Transverse colon (tissue), 4 donors: Measurements from ENCODE around the gene PLEKHG4. TPM values are rescaled to one million over a fixed set of nuclear protein-coding genes. Genes with fewer than 3 reads are reported as not detected.

ENCODE experiments used
- DNase-seq: peaks from one replicate; pipeline ENCODE4 v3.0.0-alpha.2; 2019
- H3K27ac ChIP-seq, 4 donors: fragments of 200-600 bp; sonication (generic); 2 replicates each; pipeline ENCODE4 v1.5.1; 2016 to 2018; ENCODE audit warnings: inconsistent platforms in 4 of 4
- H3K27me3 ChIP-seq: fragments of 200-600 bp; sonication (generic); 2 replicates; pipeline ENCODE4 v1.5.1; 2017; ENCODE audit warnings: inconsistent platforms
- H3K36me3 ChIP-seq, 4 donors: fragments of 200-600 bp; sonication (generic); 2 replicates each; pipeline ENCODE4 v1.5.1; 2017 to 2019; ENCODE audit warnings: inconsistent platforms in 4 of 4
- H3K4me1 ChIP-seq, 4 donors: fragments of 200-600 bp; sonication (generic); 2 replicates each; pipeline ENCODE4 v1.5.1; 2017 to 2020; ENCODE audit warnings: inconsistent platforms in 4 of 4
- H3K4me3 ChIP-seq, 4 donors: fragments of 200-600 bp; sonication (generic); 1 replicate in 1 of 4; 2 replicates in 3 of 4; pipeline versions ENCODE4 v1.5.1 to v1.6.1; 2017 to 2019; ENCODE audit warnings: inconsistent platforms in 4 of 4
- H3K9me3 ChIP-seq, 2 donors: fragments of 200-600 bp; sonication (generic); 2 replicates each; pipeline ENCODE4 v1.5.1; 2017 to 2019; ENCODE audit warnings: inconsistent platforms in 2 of 2
- CTCF ChIP-seq, 5 experiments: fragments of 200-600 bp in 3 of 5; fragments of 450-650 bp in 2 of 5; sonication (generic) in 3 of 5; IDR thresholded peaks; 1 replicate in 2 of 5; 2 replicates in 3 of 5; pipeline ENCODE4 v1.5.1; 2016 to 2017; ENCODE audit warnings: antibody characterized with exemption in 5 of 5, inconsistent platforms in 3 of 5, mild to moderate bottlenecking in 2 of 5, moderate library complexity in 1 of 5
- EP300 ChIP-seq: sonication (generic); formaldehyde crosslinking; IDR thresholded peaks from one replicate; pipeline ENCODE4 v1.6.1; 2017; ENCODE audit warnings: antibody characterized with exemption, low read depth
- POLR2A ChIP-seq: fragments of 450-650 bp; IDR thresholded peaks from one replicate; pipeline ENCODE4 v1.6.1; 2016; ENCODE audit warnings: antibody characterized with exemption, mild to moderate bottlenecking, moderate library complexity
- POLR2AphosphoS5 ChIP-seq, 3 donors: sonication (generic); formaldehyde crosslinking; IDR thresholded peaks; one replicate each; pipeline ENCODE4 v1.6.1; 2016; ENCODE audit warnings: antibody characterized with exemption in 3 of 3
- WGBS, 2 donors: methylation state at CpG; one replicate each; pipeline ENCODE4 v1.1.5; 2018; ENCODE audit warnings: low coverage in 1 of 2; 5-methylcytosine and 5-hydroxymethylcytosine counted together
- in situ Hi-C, 4 donors: fragments of 200-750 bp; cut with MboI; loops; one replicate each; pipeline versions ENCODE4 v1.15.0 to v1.15.1; 2017; ENCODE audit warnings: low sequenced_read_pairs in 3 of 4, low pct_ligation_motif_present in 1 of 4, low pct_unique_long_range_greater_than_20kb in 1 of 4
- intact Hi-C: fragments of 100-400 bp; cut with DNase I; formaldehyde crosslinking; loops from one replicate; pipeline ENCODE4 v1.15.1; 2023; ENCODE audit warnings: low total_unique reads
- total RNA-seq, 4 donors: library from RNA; depleted of rRNA; stranded (reverse); fragments of >200 nt; gene quantifications; one replicate each; pipeline ENCODE4 v1.1.0, GENCODE V29; 2016

Gene PLEKHG4
- total RNA-seq, 4 donors from 2014 or later, result 0.80 to 12.2 (median 8.7) TPM

- H3K27ac ChIP-seq, result no peak overlapping the region
- no peaks in the 10 kb centered on the region for H3K4me1 ChIP-seq
- TF ChIP-seq POLR2A (no peak), POLR2AphosphoS5 (IDR thresholded peaks at IDR 0.05) (no peak), CTCF (IDR thresholded peaks at IDR 0.05) (no peak), EP300 (no peak)
- H3K27me3 ChIP-seq, result no peaks in the 10 kb centered on the region
- intact Hi-C loops, result no loop called here
- WGBS, 2 donors, result 37% methylated on average over 3 of the region's 3 CpGs; no CpG with 5 or more reads in 1 of the 2 donors
- in situ Hi-C loops, result loop anchor here in 1 of 4 donors (25.0 kb wide), 1 partner anchor 91 kb away; the partner anchor contains the start of gene TPPP3
- no peaks in the 10 kb centered on the region for H3K36me3 ChIP-seq
- no peak overlapping the region for H3K4me3 ChIP-seq
- H3K9me3 ChIP-seq, result no peaks in the 10 kb centered on the region
- DNase-seq, result no peak
Measured at GRCh38 chr16:67296420-67296819, 17.1 kb downstream of the PLEKHG4 start.

- no peaks in the 10 kb centered on the region for H3K27me3 ChIP-seq
- DNase-seq, result no peak
- H3K4me3 ChIP-seq, result no peak overlapping the region
- H3K27ac ChIP-seq, result no peak overlapping the region
- H3K9me3 ChIP-seq, result no peaks in the 10 kb centered on the region
- in situ Hi-C loops, result loop anchor here in 1 of 4 donors (25.0 kb wide), 1 partner anchor 89 kb away; the partner anchor contains the start of gene TPPP3
- no peaks in the 10 kb centered on the region for H3K36me3 ChIP-seq
- 90 to 100% methylated on average over 4 to 9 of the region's 9 CpGs for WGBS, 2 donors
- TF ChIP-seq EP300 (no peak), POLR2A (no peak), POLR2AphosphoS5 (IDR thresholded peaks at IDR 0.05) (no peak), CTCF (IDR thresholded peaks at IDR 0.05) (no peak)
- H3K4me1 ChIP-seq, result no peaks in the 10 kb centered on the region
- intact Hi-C loops, result no loop called here
Measured at GRCh38 chr16:67298277-67298676, 18.9 kb downstream of the PLEKHG4 start.

GRCh38 chr16:67299269-67299668, 19.9 kb downstream of the PLEKHG4 start:
- in situ Hi-C loops, result loop anchor here in 1 of 4 donors (25.0 kb wide), 1 partner anchor 88 kb away; the partner anchor contains the start of gene TPPP3
- no peaks in the 10 kb centered on the region for H3K36me3 ChIP-seq
- no peak overlapping the region for H3K27ac ChIP-seq
- 92 to 95% methylated on average over 2 to 14 of the region's 15 CpGs for WGBS, 2 donors
- TF ChIP-seq POLR2A (no peak), EP300 (no peak), CTCF (IDR thresholded peaks at IDR 0.05) (no peak), POLR2AphosphoS5 (IDR thresholded peaks at IDR 0.05) (no peak)
- no peaks in the 10 kb centered on the region for H3K9me3 ChIP-seq
- H3K27me3 ChIP-seq, result no peaks in the 10 kb centered on the region
- no peaks in the 10 kb centered on the region for H3K4me1 ChIP-seq
- intact Hi-C loops, result no loop called here
- no peak for DNase-seq
- no peak overlapping the region for H3K4me3 ChIP-seq

GRCh38 chr16:67301080-67301782, 21.9 kb downstream of the PLEKHG4 start:
- Histone ChIP-seq H3K9me3 (no peaks in the 10 kb centered on the region), H3K27ac (no peak overlapping the region), H3K36me3 (no peaks in the 10 kb centered on the region), H3K4me3 (no peak overlapping the region), H3K4me1 (no peaks in the 10 kb centered on the region), H3K27me3 (no peaks in the 10 kb centered on the region)
- in situ Hi-C loops (no loop called here), intact Hi-C loops (no loop called here)
- 27 to 69% methylated on average over 2 to 11 of the region's 11 CpGs for WGBS, 2 donors
- DNase-seq, result no peak
- TF ChIP-seq EP300 (no peak), POLR2AphosphoS5 (IDR thresholded peaks at IDR 0.05) (no peak), CTCF (IDR thresholded peaks at IDR 0.05) (no peak), POLR2A (no peak)
